NCI-H226 (cell line): ENCODE results near the gene H2AZ2.
A peak's percentile ranks its signal among the peaks of the same experiment; 100 is the strongest.
"Not testable (repeated sequence)": the region's sequence is repeated elsewhere in the genome, so short reads cannot be mapped to it uniquely, and the experiment has no call there.

Source experiments
- DNase-seq: peaks from one replicate; pipeline ENCODE4 v3.0.0-alpha.2; 2015

The H2AZ2 gene

GRCh38 chr7:44870336-44870735, 22.4 kb upstream of the H2AZ2 start:
- DNase-seq, result not testable (repeated sequence)

DNA sequence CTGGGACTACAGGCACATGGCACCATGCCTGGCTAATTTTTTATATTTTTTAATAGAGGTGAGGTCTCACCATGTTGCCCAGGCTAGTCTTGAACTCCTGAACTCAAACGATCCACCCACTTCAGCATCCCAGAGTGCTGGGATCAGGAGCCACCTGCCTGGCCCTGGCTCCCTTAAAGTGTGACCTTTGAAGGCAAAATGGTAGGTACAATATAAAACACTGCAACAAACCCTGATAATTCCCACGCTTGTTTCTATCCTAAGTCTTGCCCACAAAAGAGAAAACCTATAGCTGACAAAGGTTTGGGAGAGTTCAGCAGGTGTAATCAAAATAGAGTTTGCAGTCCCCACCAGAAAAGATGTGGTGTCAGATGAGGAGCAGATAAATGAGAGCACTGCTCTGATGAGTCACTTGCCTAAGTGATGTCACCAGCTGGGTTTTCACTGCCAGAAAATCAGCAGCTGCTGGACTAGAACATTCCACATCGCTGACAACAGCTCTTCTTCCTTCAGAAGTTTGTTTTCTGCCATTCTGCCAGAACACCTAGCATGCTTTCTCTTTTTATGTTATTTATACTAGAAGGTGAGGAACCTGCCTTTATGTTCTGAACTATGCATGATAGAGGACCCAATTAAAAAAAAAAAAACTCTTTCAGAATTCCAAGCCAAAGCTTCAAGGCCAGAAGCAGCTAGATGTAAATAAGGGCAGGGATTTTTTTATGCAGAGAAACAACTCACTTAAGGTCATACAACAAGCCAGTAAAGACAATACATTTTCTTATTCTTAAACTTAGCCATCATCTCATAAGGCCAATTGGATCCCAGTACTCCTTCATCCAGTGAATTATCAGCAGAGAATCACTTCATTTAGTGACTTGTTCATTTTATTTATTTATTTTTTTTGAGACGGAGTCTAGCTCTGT, 19.4 kb upstream of the H2AZ2 start:
- peak; percentile 86 for DNase-seq

GRCh38 chr7:44861949-44862348, 14.1 kb upstream of the H2AZ2 start:
- DNase-seq, result not testable (repeated sequence)

DNA sequence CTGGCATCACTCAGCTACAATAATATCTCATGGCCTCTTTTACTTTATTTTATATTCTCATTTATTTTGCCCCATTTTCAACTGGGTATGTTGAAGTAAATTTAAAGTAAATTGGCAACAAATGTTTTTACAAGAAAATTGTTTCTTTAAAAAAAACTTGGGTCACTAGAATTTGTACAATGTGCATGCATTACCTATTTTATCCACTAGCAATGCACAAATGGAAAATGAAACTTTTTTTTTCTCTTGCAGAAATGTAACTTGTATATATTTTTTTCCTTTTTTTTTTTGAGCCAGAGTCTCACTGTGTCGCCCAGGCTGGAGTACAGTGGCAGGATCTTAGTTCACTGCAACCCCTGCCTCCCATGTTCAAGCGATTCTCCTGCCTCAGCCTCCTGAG, 10.3 kb upstream of the H2AZ2 start:
- no peak for DNase-seq

GRCh38 chr7:44854644-44855364, 6.9 kb upstream of the H2AZ2 start:
- DNase-seq, result no peak

DNA sequence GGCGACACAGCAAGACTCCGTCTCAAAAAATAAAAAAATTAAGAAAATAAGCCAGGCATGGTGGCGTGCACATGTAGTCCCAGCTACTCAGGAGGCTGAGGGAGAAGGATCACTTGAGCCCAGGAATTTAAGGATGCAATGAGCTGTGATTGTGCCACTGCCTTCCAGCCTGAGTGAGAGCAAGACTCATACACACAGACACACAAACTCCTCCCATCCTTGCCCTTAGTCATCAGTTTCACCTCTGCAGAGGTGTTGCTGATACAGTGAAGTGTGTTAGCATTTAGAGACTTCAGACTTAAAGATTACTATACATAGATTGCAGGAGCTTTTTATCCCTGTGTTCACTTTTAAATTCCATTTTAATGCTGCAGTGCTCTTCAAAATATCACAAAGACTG, 5.5 kb upstream of the H2AZ2 start:
- DNase-seq, result peak; percentile 43

DNA sequence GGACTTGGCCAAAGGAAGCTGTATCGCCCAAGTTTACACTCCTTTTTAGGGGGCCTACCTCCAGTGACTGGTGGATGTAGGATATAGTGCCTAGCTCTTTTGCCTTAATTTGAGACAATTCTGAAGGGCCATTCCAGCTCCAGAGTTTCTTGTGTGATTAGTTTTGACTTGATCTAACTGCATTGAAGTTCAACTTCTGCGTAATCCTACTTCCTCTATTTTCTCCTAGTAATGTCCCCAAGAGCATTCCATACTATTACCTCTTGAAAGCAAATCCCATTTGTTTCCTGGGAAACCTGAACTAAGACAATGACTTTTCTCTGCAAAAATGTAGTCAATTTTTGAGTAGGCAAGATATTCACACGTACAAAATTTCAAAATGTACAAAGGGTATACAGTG, 4.7 kb upstream of the H2AZ2 start:
- no peak for DNase-seq

DNA sequence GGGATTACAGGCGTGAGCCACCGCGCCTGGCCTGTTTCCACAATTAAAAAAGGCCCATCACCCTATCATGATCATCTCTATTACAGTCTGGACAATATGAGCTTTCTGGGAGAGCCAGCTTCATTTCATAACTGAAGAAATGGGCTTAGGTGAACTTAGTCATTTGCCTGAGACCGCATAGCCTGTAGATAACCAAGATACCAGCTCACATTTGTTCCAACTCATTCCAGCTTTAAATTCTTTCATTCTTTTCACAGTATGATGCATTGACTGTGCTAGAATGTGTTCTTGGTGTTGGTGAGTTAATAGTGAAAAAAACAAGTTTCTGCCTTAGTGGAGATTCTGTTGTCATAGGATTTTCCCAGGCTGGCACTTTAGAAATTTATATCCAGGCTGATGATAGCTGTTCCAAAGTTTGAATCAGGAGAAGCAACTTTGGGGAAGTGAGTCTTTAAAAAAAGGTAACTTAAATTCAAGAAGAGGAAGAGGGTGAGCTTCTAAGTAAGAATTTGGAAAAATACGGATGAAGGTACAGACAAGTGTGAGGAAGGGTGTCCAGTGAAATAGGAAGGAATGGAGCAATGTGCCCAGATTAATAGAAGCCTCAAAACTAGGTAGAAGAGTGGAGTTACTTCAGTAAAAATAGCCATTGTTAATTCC, 2.1 kb upstream of the H2AZ2 start:
- peak; percentile 74 for DNase-seq

DNA sequence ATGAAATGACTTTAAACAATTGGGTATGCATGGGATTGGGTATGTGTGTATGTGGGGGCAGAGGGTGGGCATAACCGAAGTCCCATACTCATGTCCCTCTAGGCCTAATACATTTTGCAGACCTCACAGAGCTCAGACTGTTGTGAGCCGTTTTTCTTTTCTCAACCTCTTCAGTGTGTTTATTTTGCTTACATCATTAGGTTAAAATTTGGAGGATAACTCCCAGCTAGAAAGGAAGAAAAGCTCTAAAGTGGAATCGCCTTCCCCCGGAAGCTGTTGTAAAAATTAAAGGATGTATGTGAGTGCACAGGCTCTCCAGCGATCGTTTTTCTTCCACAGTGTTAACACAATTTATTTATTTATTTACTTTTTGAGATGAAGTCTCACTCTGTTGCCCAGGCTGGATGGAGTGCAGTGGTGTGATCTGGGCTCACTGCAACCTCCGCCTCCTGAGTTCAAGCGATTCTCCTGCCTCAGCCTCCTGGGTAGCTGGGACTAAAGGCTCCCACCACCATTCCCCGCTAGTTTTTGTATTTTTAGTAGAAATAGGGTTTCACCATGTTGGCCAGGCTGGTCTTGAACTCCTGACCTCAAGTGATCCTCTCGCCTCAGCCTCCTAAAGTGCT, 1.5 kb upstream of the H2AZ2 start:
- no peak for DNase-seq

GRCh38 chr7:44847509-44847919, 373 bp downstream of the H2AZ2 start:
- DNase-seq, result peak; percentile 83

DNA sequence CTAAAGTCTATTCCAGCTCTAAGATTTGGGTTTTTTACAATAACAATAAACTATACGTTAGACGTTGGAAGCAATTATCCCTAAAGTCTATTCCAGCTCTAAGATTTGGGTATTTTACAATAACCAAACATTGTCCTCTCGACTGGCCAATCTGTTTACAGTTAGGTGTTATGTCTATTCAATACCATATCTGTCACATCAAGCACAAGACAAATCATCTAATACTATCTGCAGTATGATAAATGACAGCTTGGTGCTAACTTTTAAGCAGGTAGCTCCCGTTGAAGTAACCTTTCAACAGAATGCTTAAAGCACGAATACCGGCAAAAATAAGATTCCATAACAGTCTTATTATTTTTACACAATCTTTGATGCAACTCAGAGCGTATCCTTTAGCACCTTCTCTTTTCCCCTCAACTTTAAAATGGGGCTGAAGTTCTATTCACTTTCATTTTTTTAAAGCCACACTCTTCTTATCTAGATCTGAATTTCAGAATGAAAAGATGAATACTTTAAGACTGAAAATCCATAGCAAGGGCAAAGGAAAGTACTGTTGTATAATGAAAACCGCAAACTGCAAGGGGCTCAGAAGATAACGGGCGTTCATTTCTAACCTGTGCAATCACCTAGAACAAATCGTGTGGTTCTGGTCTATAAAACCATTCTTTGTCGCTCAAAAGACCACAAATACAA, 925 bp downstream of the H2AZ2 start:
- no peak for DNase-seq

- not testable (repeated sequence) for DNase-seq
Observed at GRCh38 chr7:44846390-44846789, 1.5 kb downstream of the H2AZ2 start.

- DNase-seq, result no peak
Observed at GRCh38 chr7:44845451-44845850, 2.4 kb downstream of the H2AZ2 start.

DNA sequence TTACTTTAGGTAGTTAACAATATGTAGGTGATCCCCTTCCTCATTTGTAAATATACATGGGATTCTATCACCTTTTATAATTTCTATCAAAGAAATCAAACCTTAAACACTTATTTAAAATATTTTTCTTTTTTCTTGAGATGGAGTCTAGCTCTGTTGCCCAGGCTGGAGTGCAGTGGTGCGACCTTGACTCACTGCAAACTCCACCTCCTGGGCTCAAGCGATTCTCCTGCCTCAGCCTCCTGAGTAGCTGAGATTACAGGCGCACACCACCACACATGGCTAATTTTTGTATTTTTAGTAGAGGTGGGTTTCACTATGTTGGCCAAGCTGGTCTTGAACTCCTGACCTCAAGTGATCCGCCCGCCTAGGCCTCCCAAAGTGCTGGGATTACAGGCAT, 4.4 kb downstream of the H2AZ2 start:
- DNase-seq, result not testable (repeated sequence)

- DNase-seq, result not testable (repeated sequence)
Observed at GRCh38 chr7:44842675-44843074, 5.2 kb downstream of the H2AZ2 start.

- DNase-seq, result no peak
Observed at GRCh38 chr7:44838751-44839150, 9.1 kb downstream of the H2AZ2 start.

GRCh38 chr7:44827567-44827966, 20.3 kb downstream of the H2AZ2 start:
- DNase-seq, result no peak

- DNase-seq, result no peak
Observed at GRCh38 chr7:44824894-44825526, 22.9 kb downstream of the H2AZ2 start.

- DNase-seq, result no peak
Observed at GRCh38 chr7:44823255-44823781, 24.6 kb downstream of the H2AZ2 start.

GRCh38 chr7:44819292-44819691, 28.6 kb downstream of the H2AZ2 start:
- DNase-seq, result no peak

DNA sequence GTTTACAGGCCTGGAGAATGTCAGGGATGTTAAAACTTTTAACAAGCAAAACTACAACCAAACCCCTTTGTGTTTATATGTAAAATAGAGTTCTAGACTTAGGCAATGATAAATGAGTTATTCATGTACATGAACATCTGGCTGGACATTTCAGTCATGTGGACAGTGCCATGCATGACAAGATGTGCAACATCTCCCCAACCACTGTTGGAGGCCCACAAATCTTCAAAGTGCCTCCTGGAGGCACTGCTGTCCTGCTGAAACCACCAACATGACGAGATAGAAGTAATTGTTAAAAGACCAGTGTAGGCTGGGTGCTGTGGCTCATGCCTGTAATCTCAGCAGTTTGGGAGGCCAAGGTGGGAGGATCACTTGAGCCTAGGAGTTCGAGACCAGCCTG, 33.0 kb downstream of the H2AZ2 start:
- DNase-seq, result no peak

GRCh38 chr7:44811571-44811970, 36.3 kb downstream of the H2AZ2 start:
- no peak for DNase-seq
